BJ (cell line): ENCODE data around the gene FOXF1. TPM values are rescaled to one million over a fixed set of nuclear protein-coding genes. Genes with fewer than 3 reads are reported as not detected.

Experiments used
- CTCF ChIA-PET: fragments of 350-600 bp; formaldehyde crosslinking; extraction: SDS; loops from one replicate; lab custom pipeline; 2021; ENCODE audit warnings: antibody characterized with exemption, inconsistent platforms; lab: Yijun Ruan, JAX
- POLR2A ChIA-PET: fragments of 300-600 bp; sonication (Branson Sonifier 250); formaldehyde crosslinking; extraction: SDS; loops from one replicate; lab custom pipeline; 2021; ENCODE audit warnings: antibody characterized with exemption; lab: Charles Lee
- DNase-seq: peaks from one replicate; pipeline ENCODE4 v3.0.0-alpha.2; 2011; ENCODE audit warnings: low read depth
- H3K27me3 ChIP-seq: 2 replicates; pipeline ENCODE4 v1.6.0; 2011; ENCODE audit warnings: low read length; ENCODE audit not compliant: control insufficient read depth, insufficient read depth
- H3K36me3 ChIP-seq: 2 replicates; pipeline ENCODE4 v1.5.1; 2011; ENCODE audit warnings: low read length; ENCODE audit not compliant: control insufficient read depth, insufficient read depth
- H3K4me3 ChIP-seq: 2 replicates; pipeline ENCODE4 v1.5.1; 2011; ENCODE audit warnings: low read depth, mild to moderate bottlenecking, control low read depth, low read length
- CTCF ChIP-seq: IDR thresholded peaks from 2 replicates; pipeline ENCODE4 v1.5.1; 2011; ENCODE audit warnings: low read depth, mild to moderate bottlenecking, control low read depth, inconsistent platforms, low read length, moderate library complexity; ENCODE audit not compliant: insufficient read depth
- polyA plus RNA-seq: library from polyadenylated mRNA; depleted of rRNA; stranded (reverse); fragments of >200 nt; gene quantifications from 2 replicates; pipeline ENCODE4 v1.2.3, GENCODE V29; 2011

The FOXF1 gene
- polyA plus RNA-seq, 1 experiment: 7.7 TPM

GRCh38 chr16:86542756-86543750 is 32.7 kb downstream of the FOXF1 start:
- CTCF ChIA-PET: interaction anchor here (0.6 to 1.7 kb wide), 3 partner anchors 10 to 617 kb away, joined by 3 read pairs; no protein-coding TSS in a partner anchor
- H3K36me3 ChIP-seq: peaks cover 36% of the 10 kb centered on the region
- POLR2A ChIA-PET: no interaction called here
- H3K27me3 ChIP-seq: no peaks in the 10 kb centered on the region
- DNase-seq: no peak
- H3K4me3 ChIP-seq: no peak overlapping the region
- no peak for TF ChIP-seq CTCF

- peaks cover 29% of the 10 kb centered on the region for H3K36me3 ChIP-seq
- H3K27me3 ChIP-seq: no peaks in the 10 kb centered on the region
- TF ChIP-seq CTCF: no peak
- H3K4me3 ChIP-seq: no peak overlapping the region
- CTCF ChIA-PET: interaction anchor here (0.5 kb wide), 1 partner anchor 148 kb away, joined by 3 read pairs; no protein-coding TSS in a partner anchor
- no peak for DNase-seq
- POLR2A ChIA-PET: no interaction called here
Observed at GRCh38 chr16:86545481-86545880, 35.2 kb downstream of the FOXF1 start.

GRCh38 chr16:86545954-86546637 is 35.8 kb downstream of the FOXF1 start:
- Histone ChIP-seq H3K36me3 (peaks cover 24% of the 10 kb centered on the region), H3K27me3 (no peaks in the 10 kb centered on the region), H3K4me3 (no peak overlapping the region)
- CTCF ChIA-PET: interaction anchor here (0.5 kb wide), 1 partner anchor 149 kb away, joined by 3 read pairs; no protein-coding TSS in a partner anchor
- TF ChIP-seq CTCF: no peak
- DNase-seq: no peak
- POLR2A ChIA-PET: no interaction called here

- ChIA-PET CTCF (no interaction called here), POLR2A (no interaction called here)
- no peak for TF ChIP-seq CTCF
- H3K36me3 ChIP-seq: peaks cover 22% of the 10 kb centered on the region
- no peak overlapping the region for H3K4me3 ChIP-seq
- DNase-seq: no peak
- no peaks in the 10 kb centered on the region for H3K27me3 ChIP-seq
Observed at GRCh38 chr16:86546638-86547013, 36.3 kb downstream of the FOXF1 start.

GRCh38 chr16:86547286-86547685 is 37.0 kb downstream of the FOXF1 start:
- H3K4me3 ChIP-seq: no peak overlapping the region
- ChIA-PET POLR2A (no interaction called here), CTCF (no interaction called here)
- no peak for DNase-seq
- TF ChIP-seq CTCF: no peak
- H3K27me3 ChIP-seq: no peaks in the 10 kb centered on the region
- peaks cover 20% of the 10 kb centered on the region for H3K36me3 ChIP-seq
